Mesenchymal stem cell (in vitro differentiated cells and primary cell): ENCODE data around the gene TSPAN5.

ENCODE experiments used
- DNase-seq: peaks from one replicate; pipeline ENCODE4 v3.0.0-alpha.2; 2013
- H2AFZ ChIP-seq: one replicate; pipeline ENCODE4 v1.6.1; 2013; ENCODE audit warnings: low read depth, mild to moderate bottlenecking, control low read depth, inconsistent platforms, low read length, moderate library complexity
- H2AK5ac ChIP-seq: 2 replicates; pipeline ENCODE4 v1.6.1; 2013; ENCODE audit warnings: low read length, moderate library complexity, mild to moderate bottlenecking, inconsistent platforms; ENCODE audit not compliant: severe bottlenecking
- H2BK120ac ChIP-seq: one replicate; pipeline ENCODE4 v1.6.1; 2013; ENCODE audit warnings: low read depth, mild to moderate bottlenecking, inconsistent platforms, low read length, moderate library complexity
- H2BK12ac ChIP-seq, 2 experiments: one replicate each; pipeline ENCODE4 v1.6.1; 2013; ENCODE audit warnings: inconsistent platforms in 2 of 2, low read length in 2 of 2, mild to moderate bottlenecking in 2 of 2, moderate library complexity in 2 of 2, control low read depth in 1 of 2
- H2BK15ac ChIP-seq: one replicate; pipeline ENCODE4 v1.6.1; 2013; ENCODE audit warnings: mild to moderate bottlenecking, low read depth, inconsistent platforms; ENCODE audit not compliant: poor library complexity, severe bottlenecking
- H2BK5ac ChIP-seq: 2 replicates; pipeline ENCODE4 v1.6.1; 2013; ENCODE audit warnings: low read depth, mild to moderate bottlenecking, low read length, control low read depth, inconsistent platforms; ENCODE audit not compliant: poor library complexity, severe bottlenecking
- H3K14ac ChIP-seq, 2 experiments: one replicate each; pipeline ENCODE4 v1.6.1; 2013; ENCODE audit warnings: inconsistent platforms in 2 of 2, low read length in 2 of 2, control low read depth in 1 of 2, mild to moderate bottlenecking in 1 of 2, moderate library complexity in 1 of 2
- H3K18ac ChIP-seq, 2 experiments: one replicate each; pipeline ENCODE4 v1.6.1; 2013; ENCODE audit warnings: inconsistent platforms in 2 of 2, low read length in 2 of 2, control low read depth in 1 of 2, low read depth in 1 of 2, mild to moderate bottlenecking in 1 of 2
- H3K23ac ChIP-seq, 2 experiments: one replicate each; pipeline ENCODE4 v1.6.1; 2013; ENCODE audit warnings: inconsistent platforms in 2 of 2, low read length in 2 of 2, mild to moderate bottlenecking in 2 of 2, moderate library complexity in 2 of 2, control low read depth in 1 of 2
- H3K27ac ChIP-seq: 2 replicates; pipeline ENCODE4 v1.5.1; 2013; ENCODE audit warnings: mild to moderate bottlenecking, moderate library complexity, low read length, control low read depth, inconsistent platforms; ENCODE audit not compliant: poor library complexity, severe bottlenecking
- H3K27me3 ChIP-seq, 2 experiments: 2 replicates each; pipeline versions ENCODE4 v1.6.1 to v1.7.0; 2013; ENCODE audit warnings: low read length in 2 of 2, mild to moderate bottlenecking in 2 of 2, moderate library complexity in 2 of 2, control low read depth in 1 of 2, inconsistent platforms in 1 of 2; ENCODE audit not compliant: control insufficient read depth in 1 of 2, insufficient read depth in 1 of 2
- H3K36me3 ChIP-seq, 2 experiments: 2 replicates each; pipeline versions ENCODE4 v1.6.1 to v1.7.0; 2013; ENCODE audit warnings: low read length in 2 of 2, control low read depth in 1 of 2, inconsistent platforms in 1 of 2, low read depth in 1 of 2, mild to moderate bottlenecking in 1 of 2; ENCODE audit not compliant: insufficient read depth in 2 of 2, control insufficient read depth in 1 of 2
- H3K4ac ChIP-seq, 2 experiments: one replicate each; pipeline ENCODE4 v1.6.1; 2013; ENCODE audit warnings: inconsistent platforms in 2 of 2, low read length in 2 of 2, mild to moderate bottlenecking in 2 of 2, moderate library complexity in 2 of 2, control low read depth in 1 of 2, low read depth in 1 of 2
- H3K4me1 ChIP-seq: 2 replicates; pipeline ENCODE4 v1.6.1; 2013; ENCODE audit warnings: low read depth, low read length, control low read depth; ENCODE audit not compliant: control insufficient read depth, insufficient read depth
- H3K4me2 ChIP-seq: 2 replicates; pipeline ENCODE4 v1.6.1; 2013; ENCODE audit warnings: low read length, mild to moderate bottlenecking, inconsistent platforms; ENCODE audit not compliant: poor library complexity, severe bottlenecking
- H3K4me3 ChIP-seq, 2 experiments: 2 replicates each; pipeline versions ENCODE4 v1.5.1 to v1.7.0; 2013; ENCODE audit warnings: low read length in 2 of 2, mild to moderate bottlenecking in 2 of 2, control low read depth in 1 of 2, low read depth in 1 of 2; ENCODE audit not compliant: insufficient read depth in 1 of 2
- H3K79me1 ChIP-seq: replicated peaks from 2 replicates; pipeline ENCODE4 v1.6.1; 2013; ENCODE audit warnings: mild to moderate bottlenecking, control low read depth, low read length, inconsistent platforms; ENCODE audit not compliant: poor library complexity, severe bottlenecking
- H3K9ac ChIP-seq: 2 replicates; pipeline ENCODE4 v1.7.0; 2013; ENCODE audit warnings: mild to moderate bottlenecking, low read length, moderate library complexity
- H3K9me3 ChIP-seq: 2 replicates; pipeline ENCODE4 v1.7.0; 2013; ENCODE audit warnings: mild to moderate bottlenecking, low read length; ENCODE audit not compliant: control insufficient read depth
- H4K8ac ChIP-seq: one replicate; pipeline ENCODE4 v1.6.1; 2013; ENCODE audit warnings: inconsistent platforms, mild to moderate bottlenecking, low read length, moderate library complexity
- H4K91ac ChIP-seq: one replicate; pipeline ENCODE4 v1.6.1; 2013; ENCODE audit warnings: mild to moderate bottlenecking, low read length, inconsistent platforms
- WGBS: methylation state at CpG from one replicate; pipeline ENCODE4 v1.1.7; 2013; ENCODE audit warnings: mixed read lengths; 5-methylcytosine and 5-hydroxymethylcytosine counted together

The TSPAN5 gene

DNA sequence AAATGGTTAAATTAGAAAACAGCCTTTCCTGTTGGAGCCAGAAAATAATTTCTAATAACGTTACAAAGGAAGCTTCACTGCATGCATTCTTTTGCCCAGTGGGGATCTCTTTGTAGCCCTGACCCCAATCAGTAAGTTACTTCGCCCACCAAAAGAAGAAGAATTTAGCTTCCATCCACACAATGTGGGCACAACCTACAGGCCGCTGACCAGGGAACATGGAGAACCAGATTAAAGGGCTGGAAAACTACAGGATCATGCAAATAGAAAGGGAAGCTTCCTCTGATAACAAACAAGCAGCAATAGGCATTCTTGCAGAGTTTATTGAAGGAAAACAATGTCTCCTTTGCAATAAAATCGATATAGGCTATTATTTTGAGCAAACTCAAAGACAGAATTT, 21.3 kb upstream of the TSPAN5 start:
- no peak overlapping the region for H4K8ac ChIP-seq

DNA sequence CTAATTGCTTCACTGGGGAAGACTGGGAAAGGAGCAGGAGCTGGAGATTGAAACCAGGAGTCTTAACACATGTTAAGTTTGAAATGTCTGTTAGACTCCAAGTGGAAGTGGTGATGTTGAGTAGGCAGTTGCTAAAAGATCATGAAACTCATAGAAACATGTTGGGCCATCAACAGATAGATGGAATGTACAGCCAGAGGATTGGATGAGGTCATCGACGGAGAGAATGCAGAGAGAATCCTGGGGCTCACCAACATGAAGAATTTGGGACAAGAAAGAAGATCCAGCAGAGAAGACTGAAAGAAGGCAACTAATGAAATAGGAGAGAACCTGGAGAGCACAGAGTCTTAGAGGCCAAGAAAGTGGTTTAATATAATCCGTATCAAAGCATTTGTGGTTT, 19.4 kb upstream of the TSPAN5 start:
- H3K36me3 ChIP-seq, result no peaks in the 10 kb centered on the region
- H2BK5ac ChIP-seq, result no peak overlapping the region
- WGBS, result 95% methylated on average over 2 of the region's 3 CpGs
- H3K14ac ChIP-seq, result no peak overlapping the region
- no peak overlapping the region for H3K4me2 ChIP-seq
- H3K9ac ChIP-seq, result no peak overlapping the region
- no peak overlapping the region for H3K4me3 ChIP-seq
- H3K18ac ChIP-seq, result no peak overlapping the region
- H3K4ac ChIP-seq, result no peak overlapping the region
- H3K23ac ChIP-seq, result no peak overlapping the region
- DNase-seq, result peak; percentile 5
- no peak overlapping the region for H2BK15ac ChIP-seq
- no peak overlapping the region for H2BK120ac ChIP-seq
- no peak overlapping the region for H3K27ac ChIP-seq
- H2AFZ ChIP-seq, result no peak overlapping the region
- H3K4me1 ChIP-seq, result no peaks in the 10 kb centered on the region
- no peak overlapping the region for H2AK5ac ChIP-seq
- no peak overlapping the region for H4K8ac ChIP-seq
- no peaks in the 10 kb centered on the region for H3K79me1 ChIP-seq
- H3K9me3 ChIP-seq, result no peaks in the 10 kb centered on the region
- H4K91ac ChIP-seq, result no peak overlapping the region
- peaks cover 0 to 10% of the 10 kb centered on the region in 2 experiments for H3K27me3 ChIP-seq
- no peak overlapping the region for H2BK12ac ChIP-seq

More for the DNA sequence above, 21.3 kb upstream of the TSPAN5 start:
- Histone ChIP-seq H4K91ac (no peak overlapping the region), H3K4ac (no peak overlapping the region), H3K36me3 (no peaks in the 10 kb centered on the region), H3K9me3 (no peaks in the 10 kb centered on the region), H2AK5ac (no peak overlapping the region), H2BK120ac (no peak overlapping the region), H2BK5ac (no peak overlapping the region), H3K27me3 (peaks cover 0 to 1% of the 10 kb centered on the region in 2 experiments), H3K4me2 (no peak overlapping the region), H3K79me1 (no peaks in the 10 kb centered on the region), H3K18ac (no peak overlapping the region), H3K14ac (no peak overlapping the region), H3K23ac (no peak overlapping the region), H3K4me3 (no peak overlapping the region), H3K4me1 (no peaks in the 10 kb centered on the region), H2BK15ac (no peak overlapping the region), H3K27ac (no peak overlapping the region), H2BK12ac (no peak overlapping the region), H3K9ac (no peak overlapping the region), H2AFZ (no peak overlapping the region)
- no peak for DNase-seq
- 79% methylated on average over 4 of the region's 4 CpGs for WGBS

DNA sequence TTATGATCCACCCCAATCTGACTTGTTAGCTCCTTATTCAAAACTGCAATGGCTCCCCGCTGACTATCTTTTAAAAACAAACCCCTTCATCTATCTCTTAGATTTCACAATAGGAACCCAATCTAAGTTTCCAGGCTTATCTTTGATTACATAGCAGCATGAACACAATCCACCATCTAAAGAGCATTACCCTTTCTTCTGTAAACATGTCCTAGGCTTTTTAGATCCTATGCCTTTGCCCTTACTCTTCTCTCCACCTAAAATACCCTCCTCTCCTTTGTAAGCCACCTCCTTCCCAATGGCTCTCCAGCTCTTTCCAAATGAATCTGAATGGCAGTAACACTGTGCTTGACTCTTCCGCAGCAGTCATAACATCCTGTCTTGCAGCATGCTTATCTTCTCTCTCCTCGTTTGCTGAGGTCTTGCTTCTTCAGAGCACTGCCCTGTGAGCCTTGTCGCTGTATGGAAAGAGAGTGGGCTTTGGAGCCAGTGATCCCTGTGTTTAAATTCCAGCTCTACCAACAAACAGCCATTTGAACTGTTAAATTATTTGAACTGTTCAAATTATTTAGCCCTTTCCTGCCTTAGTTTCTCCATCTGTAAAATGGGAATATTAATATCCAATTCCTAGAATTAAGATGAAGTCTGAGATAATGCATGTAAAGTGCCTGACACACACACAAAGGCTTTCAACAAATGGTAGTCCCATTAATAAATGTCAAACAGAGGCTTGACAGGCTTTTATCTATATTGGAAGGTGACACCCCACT, 16.2 kb upstream of the TSPAN5 start:
- 67% methylated on average over 4 of the region's 4 CpGs for WGBS
- Histone ChIP-seq H3K4me1 (no peaks in the 10 kb centered on the region), H3K79me1 (no peaks in the 10 kb centered on the region), H2BK12ac (peak overlapping the region in 1 of 2 experiments; percentile 63), H3K23ac (no peak overlapping the region), H4K8ac (no peak overlapping the region), H2BK5ac (no peak overlapping the region), H3K14ac (no peak overlapping the region), H4K91ac (peak overlapping the region; percentile 69), H3K36me3 (no peaks in the 10 kb centered on the region), H3K18ac (no peak overlapping the region), H2AK5ac (no peak overlapping the region), H3K4me2 (no peak overlapping the region), H3K9ac (no peak overlapping the region), H3K4me3 (no peak overlapping the region), H3K27me3 (peaks cover 0 to 10% of the 10 kb centered on the region in 2 experiments), H2AFZ (no peak overlapping the region), H3K4ac (peak overlapping the region in 1 of 2 experiments; percentile 85), H2BK120ac (no peak overlapping the region), H2BK15ac (no peak overlapping the region), H3K9me3 (no peaks in the 10 kb centered on the region), H3K27ac (no peak overlapping the region)
- DNase-seq, result peak; percentile 17

DNA sequence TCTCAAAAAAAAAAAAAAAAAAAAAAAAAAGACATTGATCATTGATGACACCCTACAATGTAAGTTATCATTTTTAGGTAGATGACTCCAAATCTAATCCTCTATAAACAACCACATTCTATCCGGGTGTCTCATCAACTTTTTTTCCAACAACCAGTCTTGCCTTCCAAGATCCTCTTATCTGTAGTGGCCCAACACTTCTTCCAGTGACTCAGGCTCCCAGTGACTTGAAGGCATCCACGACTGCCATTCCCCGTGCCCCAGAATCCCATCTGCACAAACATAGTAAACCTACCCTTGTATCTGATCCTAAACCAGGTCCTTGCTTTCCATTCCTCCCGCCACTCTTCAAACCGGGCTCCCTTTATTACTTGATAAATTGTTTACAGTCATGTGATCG, 15.6 kb upstream of the TSPAN5 start:
- no peak overlapping the region for H4K91ac ChIP-seq
- no peaks in the 10 kb centered on the region for H3K4me1 ChIP-seq
- H3K4me2 ChIP-seq, result no peak overlapping the region
- H2AFZ ChIP-seq, result no peak overlapping the region
- H3K27ac ChIP-seq, result no peak overlapping the region
- H3K4ac ChIP-seq, result no peak overlapping the region
- H2BK12ac ChIP-seq, result no peak overlapping the region
- peak; percentile 65 for DNase-seq
- no peak overlapping the region for H2BK15ac ChIP-seq
- H3K18ac ChIP-seq, result no peak overlapping the region
- H3K9me3 ChIP-seq, result no peaks in the 10 kb centered on the region
- no peak overlapping the region for H3K23ac ChIP-seq
- H2BK5ac ChIP-seq, result no peak overlapping the region
- H3K4me3 ChIP-seq, result no peak overlapping the region
- no peak overlapping the region for H2BK120ac ChIP-seq
- H4K8ac ChIP-seq, result no peak overlapping the region
- no peaks in the 10 kb centered on the region for H3K79me1 ChIP-seq
- peaks cover 0 to 10% of the 10 kb centered on the region in 2 experiments for H3K27me3 ChIP-seq
- no peak overlapping the region for H3K14ac ChIP-seq
- no peak overlapping the region for H2AK5ac ChIP-seq
- 60% methylated on average over 6 of the region's 6 CpGs for WGBS
- H3K9ac ChIP-seq, result no peak overlapping the region
- H3K36me3 ChIP-seq, result no peaks in the 10 kb centered on the region
